ENCODE data around the gene RECQL.
"Not testable (repeated sequence)": the region's sequence is repeated elsewhere in the genome, so short reads cannot be mapped to it uniquely, and the experiment has no call there.

Gene RECQL

GRCh38 chr12:21428241-21428640, 73.2 kb downstream of the RECQL start:
- DNase-seq (ENCODE audit: low read depth in 2 of 2), result no peak

DNA sequence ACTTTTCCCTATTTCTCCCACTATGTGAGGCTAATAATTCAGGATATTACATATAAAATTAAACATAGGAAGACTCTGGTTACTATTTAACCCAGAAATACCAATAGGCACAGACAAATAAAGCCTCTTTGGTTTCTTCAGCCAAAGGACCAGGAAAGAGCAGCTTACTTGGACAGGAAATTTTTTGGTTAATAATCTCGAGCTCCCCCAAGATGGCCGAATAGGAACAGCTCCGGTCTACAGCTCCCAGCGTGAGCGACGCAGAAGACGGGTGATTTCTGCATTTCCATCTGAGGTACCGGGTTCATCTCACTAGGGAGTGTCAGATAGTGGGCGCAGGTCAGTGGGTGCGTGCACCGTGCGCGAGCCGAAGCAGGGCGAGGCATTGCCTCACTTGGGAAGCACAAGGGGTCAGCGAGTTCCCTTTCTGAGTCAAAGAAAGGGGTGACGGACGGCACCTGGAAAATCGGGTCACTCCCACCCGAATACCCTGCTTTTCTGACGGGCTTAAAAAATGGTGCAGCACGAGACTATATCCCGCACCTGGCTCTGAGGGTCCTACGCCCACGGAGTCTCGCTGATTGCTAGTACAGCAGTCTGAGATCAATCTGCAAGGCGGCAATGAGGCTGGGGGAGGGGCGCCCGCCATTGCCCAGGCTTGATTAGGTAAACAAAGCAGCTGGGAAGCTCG, 82.3 kb downstream of the RECQL start:
- DNase-seq (ENCODE audit: low read depth in 2 of 2), result not testable (repeated sequence)
